ENCODE results near the gene THOP1.

Gene THOP1

DNA sequence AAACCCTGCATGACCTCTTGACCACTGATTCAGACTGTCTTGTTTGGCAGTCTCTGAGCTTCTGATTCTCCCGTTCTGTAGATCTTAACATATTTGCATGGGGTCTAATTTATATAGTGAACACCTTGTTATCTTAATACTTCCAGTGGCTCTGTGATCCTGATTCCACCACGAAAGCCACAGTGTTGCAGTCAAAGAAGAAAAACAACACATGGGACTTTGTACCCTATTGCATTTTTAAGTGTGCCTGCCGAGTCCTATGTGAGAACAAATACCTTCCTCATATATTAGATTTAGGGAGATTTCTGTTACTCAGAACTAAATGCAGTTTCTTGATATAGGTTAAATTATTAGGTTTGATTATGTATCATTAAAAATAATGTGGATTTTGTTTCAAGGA is 69.5 kb downstream of the THOP1 start:
- DNase-seq (ENCODE audit: low read depth), result no peak

DNA sequence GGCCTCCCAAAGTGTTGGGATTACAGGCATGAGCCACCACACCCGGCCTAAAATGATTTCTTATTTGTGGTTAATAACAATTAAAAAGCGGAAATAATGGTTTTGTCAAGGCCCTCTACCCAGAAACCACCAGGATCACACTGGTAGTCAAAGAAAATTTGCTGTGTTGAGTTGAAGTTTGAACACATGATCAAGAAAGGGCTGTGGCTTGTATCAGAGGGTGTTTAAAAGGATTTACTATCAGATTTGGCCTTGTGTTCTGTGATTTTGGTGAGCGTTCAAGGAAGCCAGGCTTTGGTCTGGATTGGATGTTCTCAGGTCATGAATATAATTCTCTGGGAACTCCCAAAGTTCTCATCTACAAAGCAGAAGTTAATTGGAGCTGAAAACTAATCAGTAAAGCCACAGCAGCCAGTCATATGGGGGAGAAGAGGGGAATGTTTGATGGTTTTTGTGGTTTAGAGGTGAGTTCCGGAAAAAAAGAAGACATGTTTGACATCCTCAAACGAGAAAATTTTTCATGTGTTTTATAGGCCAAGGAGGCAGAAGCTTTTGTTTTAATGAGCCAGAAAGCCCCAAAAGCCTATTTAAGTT is 71.3 kb downstream of the THOP1 start:
- DNase-seq (ENCODE audit: low read depth), result no peak

DNA sequence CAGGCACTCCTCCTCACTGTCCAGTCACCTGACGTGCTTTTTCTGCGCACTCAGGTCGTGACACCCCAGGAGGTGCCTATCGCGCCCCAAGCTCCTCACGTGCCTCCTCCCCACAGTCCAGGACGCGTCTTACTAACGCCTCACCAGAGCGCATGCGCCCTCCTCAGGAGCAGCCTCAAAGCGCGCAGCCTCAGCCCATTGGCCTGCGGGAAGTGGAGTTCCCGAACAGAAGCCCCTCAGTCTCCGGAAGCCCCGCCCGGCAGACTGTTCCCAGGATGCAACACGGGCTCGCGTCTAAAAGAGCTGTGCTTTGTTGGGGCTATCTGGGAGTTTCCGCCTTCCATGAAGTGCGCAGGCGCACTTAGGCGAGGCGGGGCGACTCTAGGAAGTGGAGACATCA is 73.6 kb downstream of the THOP1 start:
- no peak for DNase-seq (ENCODE audit: low read depth)

DNA sequence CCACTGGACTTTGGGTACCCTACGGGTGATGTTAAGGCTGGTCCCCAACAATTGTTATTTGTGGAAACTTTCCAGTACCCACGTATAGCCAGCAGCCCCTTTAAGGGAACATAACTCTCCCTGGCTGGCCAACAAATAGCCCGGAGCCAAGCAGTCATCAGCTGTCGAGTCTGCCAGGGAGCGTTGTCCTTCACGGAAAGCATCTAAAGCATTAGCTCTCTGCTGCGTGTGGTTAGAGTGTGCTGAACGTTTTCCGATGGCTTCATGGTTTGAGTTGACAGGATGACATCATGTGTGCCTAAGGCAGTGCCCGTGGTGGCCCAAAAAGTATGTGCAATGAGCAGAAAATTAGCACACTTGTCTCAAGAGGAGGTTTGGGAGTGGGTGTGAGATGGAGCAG is 78.5 kb downstream of the THOP1 start:
- no peak for DNase-seq (ENCODE audit: low read depth)
